CD4-positive, alpha-beta memory T cell (primary cell): ENCODE results near the gene ROBO1. TPM values are rescaled to one million over a fixed set of nuclear protein-coding genes. Genes with fewer than 3 reads are reported as not detected.

Experiments
- CTCF ChIA-PET: fragments of 350-600 bp; sonication (Branson Sonifier 250); formaldehyde crosslinking; loops from one replicate; lab custom pipeline; 2021; ENCODE audit warnings: inconsistent platforms; ENCODE audit not compliant: partially characterized antibody; lab: Charles Lee
- POLR2A ChIA-PET: fragments of 350-600 bp; sonication (Branson Sonifier 250); formaldehyde crosslinking; loops from one replicate; lab custom pipeline; 2021; ENCODE audit not compliant: partially characterized antibody; lab: Charles Lee
- DNase-seq, 5 donors: peaks; one replicate each; pipeline versions ENCODE4 v3.0.0 to v3.0.0-alpha.2; 2020 to 2022; ENCODE audit warnings: mixed read lengths in 1 of 5
- H3K27ac ChIP-seq: one replicate; pipeline ENCODE4 v1.7.0; 2013; ENCODE audit warnings: low read depth, low read length
- H3K27me3 ChIP-seq: 2 replicates; pipeline ENCODE4 v1.7.0; 2013; ENCODE audit warnings: mild to moderate bottlenecking, low read length, moderate library complexity; ENCODE audit not compliant: insufficient read depth
- H3K36me3 ChIP-seq: 2 replicates; pipeline ENCODE4 v1.7.0; 2013; ENCODE audit warnings: mild to moderate bottlenecking, low read length, moderate library complexity; ENCODE audit not compliant: insufficient read depth
- H3K4me1 ChIP-seq: 2 replicates; pipeline ENCODE4 v1.7.0; 2013; ENCODE audit warnings: mild to moderate bottlenecking, low read length, moderate library complexity; ENCODE audit not compliant: insufficient read depth
- H3K4me3 ChIP-seq, 2 donors: one replicate each; pipeline ENCODE4 v1.7.0; 2013; ENCODE audit warnings: low read length in 2 of 2, mild to moderate bottlenecking in 1 of 2
- H3K9me3 ChIP-seq, 2 donors: one replicate each; pipeline ENCODE4 v1.7.0; 2013; ENCODE audit warnings: low read length in 2 of 2, control low read depth in 1 of 2; ENCODE audit not compliant: control insufficient read depth in 1 of 2
- H3K27ac Mint-ChIP-seq, 7 donors: one replicate each; pipeline ENCODE4 v1.8.0; 2020 to 2021; ENCODE audit warnings: mixed read lengths in 7 of 7, mild to moderate bottlenecking in 6 of 7, inconsistent platforms in 3 of 7, moderate library complexity in 3 of 7
- H3K27me3 Mint-ChIP-seq, 2 donors: one replicate each; pipeline ENCODE4 v1.8.0; 2020 to 2021; ENCODE audit warnings: mixed read lengths in 2 of 2
- H3K36me3 Mint-ChIP-seq, 2 donors: one replicate each; pipeline ENCODE4 v1.8.0; 2020 to 2021; ENCODE audit warnings: mixed read lengths in 2 of 2, inconsistent platforms in 1 of 2, mild to moderate bottlenecking in 1 of 2
- H3K4me1 Mint-ChIP-seq, 4 donors: one replicate each; pipeline ENCODE4 v1.8.0; 2020 to 2021; ENCODE audit warnings: mixed read lengths in 4 of 4, mild to moderate bottlenecking in 1 of 4
- H3K4me3 Mint-ChIP-seq, 8 donors: one replicate each; pipeline ENCODE4 v1.8.0; 2020 to 2021; ENCODE audit warnings: mixed read lengths in 8 of 8, mild to moderate bottlenecking in 7 of 8, moderate library complexity in 6 of 8, inconsistent platforms in 3 of 8
- H3K9me3 Mint-ChIP-seq, 8 donors: one replicate each; pipeline ENCODE4 v1.8.0; 2020 to 2021; ENCODE audit warnings: mixed read lengths in 8 of 8, mild to moderate bottlenecking in 5 of 8, inconsistent platforms in 3 of 8, moderate library complexity in 1 of 8
- intact Hi-C: fragments of 100-400 bp; cut with micrococcal nuclease; formaldehyde crosslinking; loops from one replicate; pipeline ENCODE4 v1.15.1; 2023
- polyA plus RNA-seq, 2 donors: library from polyadenylated mRNA; unstranded; fragments of 300-500 nt; fragmentation: Illumina TruSeq; gene quantifications; one replicate each; pipeline ENCODE4 v1.2.3, GENCODE V29; 2021
- total RNA-seq, 2 experiments: library from RNA; stranded (reverse); gene quantifications; one replicate each; pipeline ENCODE4 v1.2.3, GENCODE V29; 2021

Gene ROBO1
- total and polyA plus RNA-seq, 4 experiments from 2014 or later, result not detected

DNA sequence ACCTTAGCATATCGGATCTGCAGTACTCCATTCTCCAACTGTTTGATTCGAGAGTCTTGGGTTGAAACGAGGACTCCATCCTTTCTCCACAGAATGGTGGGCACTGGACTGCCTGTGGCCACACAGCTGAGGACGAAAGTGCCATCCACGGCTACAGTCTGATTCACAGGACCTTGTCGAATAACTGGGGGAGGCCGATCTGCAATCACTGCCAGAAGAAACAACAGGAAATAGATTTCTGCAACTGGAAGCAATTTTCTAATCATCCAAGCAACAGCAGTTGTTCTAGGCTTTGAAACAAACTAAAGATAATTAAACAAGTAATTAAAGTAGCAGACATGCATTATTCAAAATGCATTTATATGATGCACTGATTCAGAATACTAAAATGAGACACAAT, 1097.7 kb downstream of the ROBO1 start:
- CTCF ChIA-PET, result no interaction called here
- H3K9me3 Mint-ChIP-seq, result peaks cover 0 to 5% (median under 1%) of the 10 kb centered on the region in 8 donors
- no peaks in the 10 kb centered on the region for H3K36me3 Mint-ChIP-seq
- no peaks in the 10 kb centered on the region for H3K4me1 Mint-ChIP-seq
- intact Hi-C loops, result no loop called here
- no peak overlapping the region for H3K4me3 Mint-ChIP-seq
- no peak overlapping the region for H3K27ac Mint-ChIP-seq
- Histone ChIP-seq H3K9me3 (no peaks in the 10 kb centered on the region), H3K27me3 (no peaks in the 10 kb centered on the region), H3K4me1 (no peaks in the 10 kb centered on the region), H3K4me3 (no peak overlapping the region), H3K36me3 (no peaks in the 10 kb centered on the region), H3K27ac (no peak overlapping the region)
- no peaks in the 10 kb centered on the region for H3K27me3 Mint-ChIP-seq
- no peak for DNase-seq
- POLR2A ChIA-PET, result no interaction called here

DNA sequence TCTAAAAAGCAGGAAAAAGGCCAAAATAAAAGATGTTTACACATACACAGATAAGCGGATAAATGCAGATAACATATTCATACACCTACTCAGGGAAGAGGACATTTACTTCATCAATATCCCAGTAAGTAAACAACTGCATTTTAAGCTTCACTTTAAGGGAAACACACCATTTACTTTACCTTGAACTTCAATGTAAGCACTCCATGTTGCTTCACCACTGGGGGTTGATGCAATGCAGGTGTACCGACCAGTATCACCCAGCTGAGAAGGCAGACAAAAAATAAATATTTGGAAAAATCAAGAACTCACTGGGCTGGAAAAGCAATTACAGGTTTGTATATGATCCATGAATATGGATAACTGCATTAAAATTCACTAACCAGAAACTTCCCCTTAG, 1099.5 kb downstream of the ROBO1 start:
- Histone ChIP-seq H3K4me3 (no peak overlapping the region), H3K36me3 (no peaks in the 10 kb centered on the region), H3K9me3 (no peaks in the 10 kb centered on the region), H3K4me1 (no peaks in the 10 kb centered on the region), H3K27ac (no peak overlapping the region), H3K27me3 (no peaks in the 10 kb centered on the region)
- POLR2A ChIA-PET, result no interaction called here
- H3K4me3 Mint-ChIP-seq, result no peak overlapping the region
- H3K36me3 Mint-ChIP-seq, result no peaks in the 10 kb centered on the region
- no peak overlapping the region for H3K27ac Mint-ChIP-seq
- H3K4me1 Mint-ChIP-seq, result no peaks in the 10 kb centered on the region
- H3K27me3 Mint-ChIP-seq, result no peaks in the 10 kb centered on the region
- H3K9me3 Mint-ChIP-seq, result peaks cover 0 to 6% (median 1%) of the 10 kb centered on the region in 8 donors
- DNase-seq, result no peak
- intact Hi-C loops, result no loop called here
- CTCF ChIA-PET, result no interaction called here

DNA sequence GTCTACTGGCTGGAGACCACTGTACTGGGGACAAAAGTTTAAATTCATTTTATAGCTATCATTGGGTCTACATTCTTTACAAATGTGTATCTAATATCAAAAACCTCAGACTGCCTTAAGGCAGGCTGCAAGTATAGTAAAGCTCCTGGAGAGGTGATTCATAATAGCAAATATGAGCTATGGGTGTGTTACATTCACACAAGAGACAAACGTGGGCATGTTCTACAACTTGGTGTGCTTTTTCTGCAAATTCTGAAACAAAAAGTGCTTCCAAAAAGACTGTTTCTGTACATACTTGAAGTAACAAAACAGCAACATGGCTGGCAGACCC, 1101.4 kb downstream of the ROBO1 start:
- H3K36me3 Mint-ChIP-seq, result no peaks in the 10 kb centered on the region

DNA sequence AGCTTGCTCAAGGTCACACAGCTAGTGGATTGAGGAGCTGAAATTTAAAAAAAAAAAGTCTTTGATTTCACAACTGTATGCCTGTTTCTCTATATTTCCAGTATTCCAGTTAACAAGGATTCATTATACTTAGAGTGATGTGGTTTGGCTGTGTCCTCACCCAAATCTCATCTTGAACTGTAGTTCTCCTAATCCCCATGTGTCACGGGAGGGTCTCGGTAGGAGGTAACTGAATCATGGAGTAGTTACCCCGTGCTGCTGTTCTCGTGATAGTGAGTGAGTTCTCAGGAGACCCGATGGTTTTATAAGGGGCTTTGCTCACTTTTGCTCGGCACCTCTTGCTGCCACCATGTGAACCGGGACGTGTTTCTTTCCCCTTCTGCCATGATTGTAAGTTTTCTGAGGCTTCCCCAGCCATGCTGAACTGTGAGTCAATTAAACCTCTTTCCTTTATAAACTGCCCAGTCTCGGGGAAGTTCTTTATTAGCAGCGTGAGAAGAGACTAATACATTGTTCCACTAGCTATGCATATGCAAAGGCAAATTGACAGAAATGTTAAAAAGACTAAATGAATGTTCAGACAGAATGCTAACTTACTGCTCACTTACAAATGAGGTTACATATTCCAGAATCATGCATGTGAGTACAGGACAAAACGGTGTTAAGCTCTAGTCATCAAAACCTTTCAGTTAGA, 1101.9 kb downstream of the ROBO1 start:
- no peaks in the 10 kb centered on the region for H3K9me3 ChIP-seq
- Mint-ChIP-seq H3K9me3 (peaks cover 0 to 3% (median 0%) of the 10 kb centered on the region in 8 donors), H3K4me1 (no peaks in the 10 kb centered on the region), H3K36me3 (no peaks in the 10 kb centered on the region), H3K27ac (no peak overlapping the region), H3K4me3 (no peak overlapping the region), H3K27me3 (no peaks in the 10 kb centered on the region)
- no peak overlapping the region for H3K27ac ChIP-seq
- intact Hi-C loops, result no loop called here
- ChIA-PET POLR2A (no interaction called here), CTCF (interaction anchor here (1.3 kb wide), 1 partner anchor 9 kb away, joined by 3 read pairs; no protein-coding TSS in a partner anchor)
- no peak for DNase-seq
- H3K4me3 ChIP-seq, result no peak overlapping the region
- no peaks in the 10 kb centered on the region for H3K36me3 ChIP-seq
- H3K4me1 ChIP-seq, result no peaks in the 10 kb centered on the region
- H3K27me3 ChIP-seq, result no peaks in the 10 kb centered on the region

More for the DNA sequence above, 1101.4 kb downstream of the ROBO1 start:
- ChIA-PET CTCF (interaction anchor here (1.3 kb wide), 1 partner anchor 8 kb away, joined by 3 read pairs; no protein-coding TSS in a partner anchor), POLR2A (no interaction called here)
- H3K4me1 Mint-ChIP-seq, result no peaks in the 10 kb centered on the region
- Histone ChIP-seq H3K27ac (no peak overlapping the region), H3K27me3 (no peaks in the 10 kb centered on the region), H3K4me1 (no peaks in the 10 kb centered on the region), H3K9me3 (no peaks in the 10 kb centered on the region), H3K36me3 (no peaks in the 10 kb centered on the region), H3K4me3 (no peak overlapping the region)
- intact Hi-C loops, result no loop called here
- DNase-seq, result no peak
- H3K9me3 Mint-ChIP-seq, result peaks cover 0 to 3% (median 0%) of the 10 kb centered on the region in 8 donors
- H3K4me3 Mint-ChIP-seq, result no peak overlapping the region
- no peak overlapping the region for H3K27ac Mint-ChIP-seq
- H3K27me3 Mint-ChIP-seq, result no peaks in the 10 kb centered on the region

DNA sequence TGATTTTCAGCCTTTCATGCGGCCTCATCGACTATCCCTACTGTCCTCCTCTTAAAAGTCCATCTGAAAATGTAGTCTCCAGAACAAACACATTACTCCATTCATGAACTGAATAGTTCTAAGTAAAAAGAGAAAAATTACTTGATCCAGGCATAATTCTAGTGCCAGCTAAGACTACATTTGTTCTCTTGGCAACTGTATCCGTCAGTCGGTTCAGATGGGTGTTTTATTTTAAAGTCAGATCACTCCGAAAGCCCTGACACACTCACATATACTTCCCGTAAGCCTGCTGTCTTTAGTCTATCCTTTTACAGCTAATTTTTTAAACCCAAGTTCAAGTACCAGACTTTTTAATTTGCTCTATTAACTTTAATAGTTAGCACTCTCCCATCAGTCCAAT, 1102.7 kb downstream of the ROBO1 start:
- intact Hi-C loops, result no loop called here
- H3K27ac ChIP-seq, result no peak overlapping the region
- DNase-seq, result no peak
- Mint-ChIP-seq H3K4me3 (no peak overlapping the region), H3K27me3 (no peaks in the 10 kb centered on the region), H3K4me1 (no peaks in the 10 kb centered on the region), H3K27ac (no peak overlapping the region), H3K9me3 (peaks cover 0 to 3% (median 0%) of the 10 kb centered on the region in 8 donors), H3K36me3 (no peaks in the 10 kb centered on the region)
- no peaks in the 10 kb centered on the region for H3K27me3 ChIP-seq
- H3K36me3 ChIP-seq, result no peaks in the 10 kb centered on the region
- no peaks in the 10 kb centered on the region for H3K9me3 ChIP-seq
- CTCF ChIA-PET, result no interaction called here
- H3K4me1 ChIP-seq, result no peaks in the 10 kb centered on the region
- POLR2A ChIA-PET, result no interaction called here
- no peak overlapping the region for H3K4me3 ChIP-seq

DNA sequence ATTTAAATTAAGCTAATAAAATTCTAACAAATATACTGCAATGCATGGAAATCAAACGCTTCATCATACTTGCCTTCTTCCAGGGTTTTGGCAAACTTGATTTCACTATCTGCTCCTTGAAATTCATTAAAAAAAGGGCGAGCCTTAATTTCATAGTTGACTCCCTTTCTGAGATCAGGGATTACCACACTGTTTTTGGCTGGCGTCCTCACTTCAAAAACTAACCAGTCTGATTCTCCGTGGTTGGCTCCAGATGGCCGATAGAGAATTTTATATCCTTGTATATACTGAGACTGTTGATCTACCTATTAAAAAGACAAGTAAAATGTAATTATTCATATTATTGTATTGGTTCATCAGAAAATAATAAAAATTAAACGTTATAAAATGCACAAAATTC, 1106.8 kb downstream of the ROBO1 start:
- DNase-seq, result no peak
- intact Hi-C loops, result no loop called here
- H3K4me3 ChIP-seq, result no peak overlapping the region
- no peaks in the 10 kb centered on the region for H3K36me3 ChIP-seq
- no peaks in the 10 kb centered on the region for H3K9me3 ChIP-seq
- ChIA-PET CTCF (no interaction called here), POLR2A (no interaction called here)
- no peak overlapping the region for H3K4me3 Mint-ChIP-seq
- no peaks in the 10 kb centered on the region for H3K4me1 Mint-ChIP-seq
- no peaks in the 10 kb centered on the region for H3K27me3 Mint-ChIP-seq
- H3K4me1 ChIP-seq, result no peaks in the 10 kb centered on the region
- no peak overlapping the region for H3K27ac ChIP-seq
- no peak overlapping the region for H3K27ac Mint-ChIP-seq
- peaks cover 0 to 3% (median 0%) of the 10 kb centered on the region in 8 donors for H3K9me3 Mint-ChIP-seq
- H3K27me3 ChIP-seq, result no peaks in the 10 kb centered on the region
- H3K36me3 Mint-ChIP-seq, result no peaks in the 10 kb centered on the region

DNA sequence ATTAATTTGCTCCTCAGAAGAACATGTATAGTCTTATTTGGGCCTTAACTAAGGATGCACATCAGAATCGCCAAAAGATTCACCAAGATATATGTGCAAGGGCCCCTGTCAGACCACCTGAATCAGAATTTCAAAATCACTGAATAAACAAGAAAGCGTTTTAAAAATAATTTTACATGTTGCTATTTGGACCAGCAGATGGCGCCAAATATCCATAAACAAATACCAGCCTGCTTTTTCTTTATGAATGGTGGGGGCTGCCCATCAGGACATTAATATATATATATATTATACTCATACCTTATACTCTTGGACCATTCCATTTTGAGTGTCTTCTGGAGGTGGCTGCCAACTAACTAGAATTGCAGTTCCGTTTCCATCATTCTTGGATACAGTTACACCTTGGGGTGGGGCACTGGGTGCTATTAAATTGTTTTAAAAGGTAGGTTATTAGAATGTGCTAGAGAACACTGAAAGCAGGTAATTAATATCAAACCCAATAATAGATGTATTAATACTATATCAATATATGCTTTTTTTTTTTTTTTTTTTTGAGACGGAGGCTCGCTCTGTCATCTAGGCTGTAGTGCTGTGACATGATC, 1108.3 kb downstream of the ROBO1 start:
- no peaks in the 10 kb centered on the region for H3K4me1 Mint-ChIP-seq
- Histone ChIP-seq H3K4me1 (no peaks in the 10 kb centered on the region), H3K27me3 (no peaks in the 10 kb centered on the region), H3K36me3 (no peaks in the 10 kb centered on the region), H3K27ac (no peak overlapping the region), H3K4me3 (no peak overlapping the region), H3K9me3 (peaks cover 0 to 3% of the 10 kb centered on the region in 2 donors)
- no peak overlapping the region for H3K27ac Mint-ChIP-seq
- H3K4me3 Mint-ChIP-seq, result no peak overlapping the region
- ChIA-PET POLR2A (no interaction called here), CTCF (interaction anchor here (0.7 kb wide), 1 partner anchor 44 kb away, joined by 4 read pairs; no protein-coding TSS in a partner anchor)
- intact Hi-C loops, result no loop called here
- H3K9me3 Mint-ChIP-seq, result peaks cover 0 to 3% (median 0%) of the 10 kb centered on the region in 8 donors
- H3K36me3 Mint-ChIP-seq, result no peaks in the 10 kb centered on the region
- H3K27me3 Mint-ChIP-seq, result no peaks in the 10 kb centered on the region
- DNase-seq, result no peak
